Neural cell (in vitro differentiated cells): ENCODE data around the gene KLHL28. TPM values are rescaled to one million over a fixed set of nuclear protein-coding genes. Genes with fewer than 3 reads are reported as not detected.

ENCODE experiments used
- H2AFZ ChIP-seq: fragments of 200-600, 300-800 bp; sonication (generic), shearing (Covaris generic); 2 replicates; pipeline ENCODE4 v1.6.0; 2014; ENCODE audit warnings: low read depth, mild to moderate bottlenecking, antibody characterized with exemption, low read length, moderate library complexity
- H3F3A ChIP-seq: fragments of 200-600 bp; shearing (Covaris generic); 2 replicates; pipeline ENCODE4 v1.6.1; 2016; ENCODE audit warnings: mild to moderate bottlenecking, moderate library complexity, mixed read lengths, antibody characterized with exemption, low read length; ENCODE audit not compliant: insufficient read depth, poor library complexity, severe bottlenecking
- H3K27ac ChIP-seq: fragments of 200-600, 300-800 bp; sonication (generic), shearing (Covaris generic); 2 replicates; pipeline ENCODE4 v1.5.1; 2014; ENCODE audit warnings: mild to moderate bottlenecking, low read length, moderate library complexity
- H3K27me3 ChIP-seq: fragments of 300-800, 200-600 bp; sonication (generic), shearing (Covaris generic); 2 replicates; pipeline ENCODE4 v1.6.0; 2014; ENCODE audit warnings: mild to moderate bottlenecking, low read depth, low read length, moderate library complexity; ENCODE audit not compliant: insufficient read depth
- H3K36me3 ChIP-seq: fragments of 300-800, 200-600 bp; sonication (generic), shearing (Covaris generic); 2 replicates; pipeline ENCODE4 v1.5.1; 2014; ENCODE audit warnings: mild to moderate bottlenecking, antibody characterized with exemption, low read length, moderate library complexity; ENCODE audit not compliant: insufficient read depth
- H3K4me2 ChIP-seq: fragments of 300-800, 200-600 bp; sonication (generic), shearing (Covaris generic); 2 replicates; pipeline ENCODE4 v1.6.0; 2014; ENCODE audit warnings: mild to moderate bottlenecking, low read length
- H3K4me3 ChIP-seq: fragments of 300-800, 200-600 bp; sonication (generic), shearing (Covaris generic); 2 replicates; pipeline ENCODE4 v1.5.1; 2014; ENCODE audit warnings: mild to moderate bottlenecking, low read length, moderate library complexity
- H3K79me2 ChIP-seq: fragments of 200-600 bp; shearing (Covaris generic); replicated peaks from 2 replicates; pipeline ENCODE4 v1.6.0; 2014; ENCODE audit warnings: mild to moderate bottlenecking, low read length, moderate library complexity; ENCODE audit not compliant: insufficient read depth
- H3K9ac ChIP-seq: fragments of 300-800, 200-600 bp; sonication (generic), shearing (Covaris generic); 2 replicates; pipeline ENCODE4 v1.6.1; 2016; ENCODE audit warnings: mild to moderate bottlenecking, low read length, mixed read lengths
- H3K9me2 ChIP-seq: fragments of 200-600 bp; shearing (Covaris generic); 2 replicates; pipeline ENCODE4 v1.6.1; 2016; ENCODE audit warnings: mild to moderate bottlenecking, low read length, mixed read lengths; ENCODE audit not compliant: insufficient read depth
- H3K9me3 ChIP-seq: fragments of 200-600, 300-800 bp; sonication (generic), shearing (Covaris generic); 2 replicates; pipeline ENCODE4 v1.6.1; 2016; ENCODE audit warnings: mild to moderate bottlenecking, mixed run types, low read length, moderate library complexity, mixed read lengths
- H4K20me1 ChIP-seq: fragments of 200-600 bp; shearing (Covaris generic); 2 replicates; pipeline ENCODE4 v1.6.1; 2016; ENCODE audit warnings: mild to moderate bottlenecking, mixed run types; ENCODE audit not compliant: insufficient read depth
- EP300 ChIP-seq: fragments of 450-650 bp; conservative IDR thresholded peaks from 2 replicates; pipeline ENCODE4 v1.6.1; 2014; ENCODE audit warnings: antibody characterized with exemption, mild to moderate bottlenecking, moderate library complexity; ENCODE audit not compliant: poor library complexity, severe bottlenecking
- EZH2 ChIP-seq: fragments of 200-600, 300-800 bp; shearing (Covaris generic), sonication (generic); IDR thresholded peaks from 2 replicates; pipeline ENCODE4 v1.6.1; 2014; ENCODE audit warnings: antibody characterized with exemption, low read length, borderline replicate concordance, mild to moderate bottlenecking; ENCODE audit not compliant: insufficient read depth, poor library complexity, severe bottlenecking
- MXI1 ChIP-seq: fragments of 450-650 bp; conservative IDR thresholded peaks from 2 replicates; pipeline ENCODE4 v1.6.1; 2014; ENCODE audit warnings: antibody characterized with exemption, mild to moderate bottlenecking; ENCODE audit not compliant: poor library complexity, severe bottlenecking
- POLR2AphosphoS5 ChIP-seq: IDR thresholded peaks from 2 replicates; pipeline ENCODE4 v1.6.1; 2012
- RAD21 ChIP-seq: fragments of 450-650 bp; conservative IDR thresholded peaks from 2 replicates; pipeline ENCODE4 v1.6.1; 2014; ENCODE audit warnings: antibody characterized with exemption, mild to moderate bottlenecking, moderate library complexity
- SMC3 ChIP-seq: fragments of 450-650 bp; conservative IDR thresholded peaks from 2 replicates; pipeline ENCODE4 v1.6.1; 2014; ENCODE audit warnings: antibody characterized with exemption, mild to moderate bottlenecking, moderate library complexity; ENCODE audit not compliant: poor library complexity
- TAF1 ChIP-seq: IDR thresholded peaks from 2 replicates; pipeline ENCODE4 v1.6.1; 2012; ENCODE audit warnings: low read depth
- polyA plus RNA-seq: library from polyadenylated mRNA; depleted of rRNA; stranded (reverse); fragments of >200 nt; gene quantifications from 2 replicates; pipeline ENCODE4 v1.2.3, GENCODE V29; 2014
- TF ChIP-seq, protein P1 (sequence below): fragments of 450-650 bp; IDR thresholded peaks from 2 replicates; pipeline ENCODE4 v1.5.1; 2014; ENCODE audit warnings: antibody characterized with exemption, mild to moderate bottlenecking, moderate library complexity; ENCODE audit not compliant: poor library complexity, severe bottlenecking
- TF ChIP-seq, protein P2 (sequence below): IDR thresholded peaks from 2 replicates; pipeline ENCODE4 v1.6.1; 2012; ENCODE audit warnings: borderline replicate concordance

KLHL28 gene
- polyA plus RNA-seq, 1 donor from 2014 or later: 17.4 TPM

DNA sequence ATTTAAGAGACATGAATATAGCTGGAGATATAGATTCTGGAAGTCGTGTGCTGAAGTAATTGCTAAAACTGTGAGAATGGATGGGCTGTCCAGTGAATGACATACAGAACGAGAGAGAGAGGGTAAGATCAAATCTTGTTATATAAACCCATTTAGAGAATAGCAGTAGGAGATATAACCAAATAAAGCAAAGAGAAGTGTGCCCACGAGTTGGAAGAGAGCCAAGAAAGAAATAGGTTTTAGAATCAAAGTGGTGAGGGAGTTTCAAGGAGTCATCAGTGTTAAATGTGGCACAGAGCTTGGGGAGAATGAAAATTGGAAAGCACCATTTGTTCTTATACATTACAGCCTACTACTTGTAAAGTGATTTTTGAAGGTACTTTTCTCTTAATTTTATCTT is 19.5 kb upstream of the KLHL28 start:
- Histone ChIP-seq H2AFZ (no peak overlapping the region), H3K9me2 (no peaks in the 10 kb centered on the region), H3K4me3 (no peak overlapping the region), H3K36me3 (no peaks in the 10 kb centered on the region), H3K4me2 (no peak overlapping the region), H3K9ac (no peak overlapping the region), H4K20me1 (no peaks in the 10 kb centered on the region), H3F3A (no peaks in the 10 kb centered on the region), H3K79me2 (peaks cover 51% of the 10 kb centered on the region), H3K27me3 (no peaks in the 10 kb centered on the region), H3K27ac (no peak overlapping the region), H3K9me3 (no peaks in the 10 kb centered on the region)
- TF ChIP-seq RAD21 (no peak), EZH2 (no peak), SMC3 (no peak)

DNA sequence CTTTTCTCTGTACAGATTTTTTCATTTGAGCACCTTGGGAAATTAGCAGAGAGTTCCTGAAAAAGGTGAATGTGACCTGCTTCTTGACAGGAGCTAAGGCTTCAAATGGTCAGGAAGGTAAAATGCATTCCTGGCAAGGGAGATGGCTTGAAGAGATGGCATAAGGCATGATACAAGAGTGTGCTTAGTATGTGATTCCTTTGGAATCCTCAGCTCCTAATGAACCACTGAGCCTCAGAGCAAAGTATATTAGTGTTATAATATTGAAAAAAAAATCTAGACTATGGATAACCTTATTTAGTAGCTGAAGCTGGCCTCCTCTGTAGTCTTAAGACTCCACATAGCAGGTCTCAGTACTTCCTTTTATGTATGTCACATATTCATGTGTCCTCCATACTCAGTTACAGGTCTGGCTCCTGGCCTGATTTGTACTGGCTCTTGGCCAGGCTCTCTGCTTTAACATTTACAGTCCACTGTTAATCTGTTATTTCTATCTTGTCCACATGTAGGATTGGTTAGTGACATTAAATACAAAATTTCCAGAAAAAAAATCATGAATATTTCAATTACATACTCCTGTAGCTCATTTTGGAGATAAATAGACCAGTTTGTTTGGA is 18.1 kb upstream of the KLHL28 start:
- peaks cover 52% of the 10 kb centered on the region for H3K79me2 ChIP-seq

More for the DNA sequence above, 18.1 kb upstream of the KLHL28 start:
- Histone ChIP-seq H2AFZ (no peak overlapping the region), H3K9ac (no peak overlapping the region), H3K27me3 (no peaks in the 10 kb centered on the region), H3K9me2 (no peaks in the 10 kb centered on the region), H3K4me3 (no peak overlapping the region), H3K9me3 (no peaks in the 10 kb centered on the region), H4K20me1 (no peaks in the 10 kb centered on the region), H3K27ac (no peak overlapping the region), H3K4me2 (no peak overlapping the region), H3F3A (no peaks in the 10 kb centered on the region), H3K36me3 (no peaks in the 10 kb centered on the region)
- TF ChIP-seq MXI1 (no peak), RAD21 (no peak), POLR2AphosphoS5 (no peak), TAF1 (no peak), EP300 (no peak), EZH2 (no peak), SMC3 (no peak)
- TF ChIP-seq, protein P1, sequence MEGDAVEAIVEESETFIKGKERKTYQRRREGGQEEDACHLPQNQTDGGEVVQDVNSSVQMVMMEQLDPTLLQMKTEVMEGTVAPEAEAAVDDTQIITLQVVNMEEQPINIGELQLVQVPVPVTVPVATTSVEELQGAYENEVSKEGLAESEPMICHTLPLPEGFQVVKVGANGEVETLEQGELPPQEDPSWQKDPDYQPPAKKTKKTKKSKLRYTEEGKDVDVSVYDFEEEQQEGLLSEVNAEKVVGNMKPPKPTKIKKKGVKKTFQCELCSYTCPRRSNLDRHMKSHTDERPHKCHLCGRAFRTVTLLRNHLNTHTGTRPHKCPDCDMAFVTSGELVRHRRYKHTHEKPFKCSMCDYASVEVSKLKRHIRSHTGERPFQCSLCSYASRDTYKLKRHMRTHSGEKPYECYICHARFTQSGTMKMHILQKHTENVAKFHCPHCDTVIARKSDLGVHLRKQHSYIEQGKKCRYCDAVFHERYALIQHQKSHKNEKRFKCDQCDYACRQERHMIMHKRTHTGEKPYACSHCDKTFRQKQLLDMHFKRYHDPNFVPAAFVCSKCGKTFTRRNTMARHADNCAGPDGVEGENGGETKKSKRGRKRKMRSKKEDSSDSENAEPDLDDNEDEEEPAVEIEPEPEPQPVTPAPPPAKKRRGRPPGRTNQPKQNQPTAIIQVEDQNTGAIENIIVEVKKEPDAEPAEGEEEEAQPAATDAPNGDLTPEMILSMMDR: no peak
- TF ChIP-seq, protein P2, sequence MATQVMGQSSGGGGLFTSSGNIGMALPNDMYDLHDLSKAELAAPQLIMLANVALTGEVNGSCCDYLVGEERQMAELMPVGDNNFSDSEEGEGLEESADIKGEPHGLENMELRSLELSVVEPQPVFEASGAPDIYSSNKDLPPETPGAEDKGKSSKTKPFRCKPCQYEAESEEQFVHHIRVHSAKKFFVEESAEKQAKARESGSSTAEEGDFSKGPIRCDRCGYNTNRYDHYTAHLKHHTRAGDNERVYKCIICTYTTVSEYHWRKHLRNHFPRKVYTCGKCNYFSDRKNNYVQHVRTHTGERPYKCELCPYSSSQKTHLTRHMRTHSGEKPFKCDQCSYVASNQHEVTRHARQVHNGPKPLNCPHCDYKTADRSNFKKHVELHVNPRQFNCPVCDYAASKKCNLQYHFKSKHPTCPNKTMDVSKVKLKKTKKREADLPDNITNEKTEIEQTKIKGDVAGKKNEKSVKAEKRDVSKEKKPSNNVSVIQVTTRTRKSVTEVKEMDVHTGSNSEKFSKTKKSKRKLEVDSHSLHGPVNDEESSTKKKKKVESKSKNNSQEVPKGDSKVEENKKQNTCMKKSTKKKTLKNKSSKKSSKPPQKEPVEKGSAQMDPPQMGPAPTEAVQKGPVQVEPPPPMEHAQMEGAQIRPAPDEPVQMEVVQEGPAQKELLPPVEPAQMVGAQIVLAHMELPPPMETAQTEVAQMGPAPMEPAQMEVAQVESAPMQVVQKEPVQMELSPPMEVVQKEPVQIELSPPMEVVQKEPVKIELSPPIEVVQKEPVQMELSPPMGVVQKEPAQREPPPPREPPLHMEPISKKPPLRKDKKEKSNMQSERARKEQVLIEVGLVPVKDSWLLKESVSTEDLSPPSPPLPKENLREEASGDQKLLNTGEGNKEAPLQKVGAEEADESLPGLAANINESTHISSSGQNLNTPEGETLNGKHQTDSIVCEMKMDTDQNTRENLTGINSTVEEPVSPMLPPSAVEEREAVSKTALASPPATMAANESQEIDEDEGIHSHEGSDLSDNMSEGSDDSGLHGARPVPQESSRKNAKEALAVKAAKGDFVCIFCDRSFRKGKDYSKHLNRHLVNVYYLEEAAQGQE: no peak
